ENCODE measurements around the gene CRAMP1. TPM values are rescaled to one million over a fixed set of nuclear protein-coding genes. Genes with fewer than 3 reads are reported as not detected.

CRAMP1 gene
- total RNA-seq, 2 donors from 2014 or later: 12.7 to 36.0 TPM

GRCh38 chr16:1596516-1596915 lies 15.6 kb upstream of the CRAMP1 start:
- no peak for DNase-seq (ENCODE audit: low spot score)
- H3K36me3 ChIP-seq: no peaks in the 10 kb centered on the region
- H3K27me3 ChIP-seq (replicated peaks; ENCODE audit: insufficient read depth): no peaks in the 10 kb centered on the region
- no peaks in the 10 kb centered on the region for H3K4me1 ChIP-seq (replicated peaks)
- H3K4me3 ChIP-seq: no peak overlapping the region
- H3K9me3 ChIP-seq: no peaks in the 10 kb centered on the region
- no peak for TF ChIP-seq CTCF (IDR thresholded peaks at IDR 0.05)
- TF ChIP-seq POLR2AphosphoS5 (IDR thresholded peaks at IDR 0.05): no peak
- TF ChIP-seq POLR2A (IDR thresholded peaks at IDR 0.05): no peak
- no peak overlapping the region for H3K27ac ChIP-seq
- intact Hi-C loops (cut with DNase I): no loop called here
- WGBS: 83% methylated on average over 12 of the region's 12 CpGs

- Histone ChIP-seq H3K4me1 (replicated peaks) (no peaks in the 10 kb centered on the region), H3K27me3 (replicated peaks; ENCODE audit: insufficient read depth) (no peaks in the 10 kb centered on the region), H3K4me3 (no peak overlapping the region), H3K36me3 (no peaks in the 10 kb centered on the region), H3K27ac (no peak overlapping the region), H3K9me3 (no peaks in the 10 kb centered on the region)
- TF ChIP-seq POLR2A (IDR thresholded peaks at IDR 0.05): no peak
- no peak for TF ChIP-seq CTCF (IDR thresholded peaks at IDR 0.05)
- TF ChIP-seq POLR2AphosphoS5 (IDR thresholded peaks at IDR 0.05): no peak
- intact Hi-C loops (cut with DNase I): no loop called here
- DNase-seq (ENCODE audit: low spot score): no peak
- 89% methylated on average over 13 of the region's 13 CpGs for WGBS
Measured at GRCh38 chr16:1597154-1597553, 15.0 kb upstream of the CRAMP1 start.

GRCh38 chr16:1601031-1601430 lies 11.1 kb upstream of the CRAMP1 start:
- Histone ChIP-seq H3K4me1 (replicated peaks) (no peaks in the 10 kb centered on the region), H3K36me3 (no peaks in the 10 kb centered on the region), H3K9me3 (no peaks in the 10 kb centered on the region), H3K27ac (no peak overlapping the region), H3K27me3 (replicated peaks; ENCODE audit: insufficient read depth) (no peaks in the 10 kb centered on the region), H3K4me3 (no peak overlapping the region)
- no peak for DNase-seq (ENCODE audit: low spot score)
- intact Hi-C loops (cut with DNase I): no loop called here
- TF ChIP-seq CTCF (IDR thresholded peaks at IDR 0.05) (no peak), POLR2AphosphoS5 (IDR thresholded peaks at IDR 0.05) (no peak), POLR2A (IDR thresholded peaks at IDR 0.05) (no peak)
- 90% methylated on average over 7 of the region's 7 CpGs for WGBS

- WGBS: 95% methylated on average over 6 of the region's 6 CpGs
- DNase-seq (ENCODE audit: low spot score): no peak
Measured at GRCh38 chr16:1601489-1601888, 10.7 kb upstream of the CRAMP1 start.

More at GRCh38 chr16:1601489-1601888, 10.7 kb upstream of the CRAMP1 start:
- H3K36me3 ChIP-seq: no peaks in the 10 kb centered on the region
- TF ChIP-seq CTCF (IDR thresholded peaks at IDR 0.05) (no peak), POLR2A (IDR thresholded peaks at IDR 0.05) (no peak), POLR2AphosphoS5 (IDR thresholded peaks at IDR 0.05) (no peak)
- H3K27ac ChIP-seq: no peak overlapping the region
- no peaks in the 10 kb centered on the region for H3K27me3 ChIP-seq (replicated peaks; ENCODE audit: insufficient read depth)
- H3K4me3 ChIP-seq: no peak overlapping the region
- no peaks in the 10 kb centered on the region for H3K9me3 ChIP-seq
- intact Hi-C loops (cut with DNase I): no loop called here
- no peaks in the 10 kb centered on the region for H3K4me1 ChIP-seq (replicated peaks)

All from prostate gland (tissue), 2 donors.